ENCODE data around the gene PNKD.

Gene PNKD

GRCh38 chr2:218375212-218375611 is 104.9 kb downstream of the PNKD start:
- DNase-seq (ENCODE audit: low read depth): no peak

- no peak for DNase-seq (ENCODE audit: low read depth)
Observed at GRCh38 chr2:218378053-218378452, 107.7 kb downstream of the PNKD start.

- no peak for DNase-seq (ENCODE audit: low read depth)
Observed at GRCh38 chr2:218381916-218382366, 111.6 kb downstream of the PNKD start, which contains the start of gene SLC11A1. Gene SLC11A1 (plus strand): TSS chr2:218382273. CDS start chr2:218382369, 96 bp downstream.

- DNase-seq (ENCODE audit: low read depth): no peak
Observed at GRCh38 chr2:218382785-218383184, 112.5 kb downstream of the PNKD start.

- no peak for DNase-seq (ENCODE audit: low read depth)
Observed at GRCh38 chr2:218383892-218384519, 113.7 kb downstream of the PNKD start.

GRCh38 chr2:218384975-218385374 is 114.7 kb downstream of the PNKD start:
- no peak for DNase-seq (ENCODE audit: low read depth)

- DNase-seq (ENCODE audit: low read depth): no peak
Observed at GRCh38 chr2:218386505-218387368, 116.4 kb downstream of the PNKD start.

- no peak for DNase-seq (ENCODE audit: low read depth)
Observed at GRCh38 chr2:218387369-218388194, 117.3 kb downstream of the PNKD start.

- DNase-seq (ENCODE audit: low read depth): no peak
Observed at GRCh38 chr2:218389333-218390150, 119.2 kb downstream of the PNKD start.

- DNase-seq (ENCODE audit: low read depth): no peak
Observed at GRCh38 chr2:218391202-218391601, 120.9 kb downstream of the PNKD start.

GRCh38 chr2:218392459-218392858 is 122.1 kb downstream of the PNKD start:
- DNase-seq (ENCODE audit: low read depth): no peak

GRCh38 chr2:218392891-218393462 is 122.7 kb downstream of the PNKD start:
- DNase-seq (ENCODE audit: low read depth): no peak

GRCh38 chr2:218393750-218394290 is 123.5 kb downstream of the PNKD start:
- DNase-seq (ENCODE audit: low read depth): no peak

GRCh38 chr2:218394298-218395089 is 124.2 kb downstream of the PNKD start:
- DNase-seq (ENCODE audit: low read depth): no peak

GRCh38 chr2:218395090-218395444 is 124.7 kb downstream of the PNKD start:
- DNase-seq (ENCODE audit: low read depth): no peak

- DNase-seq (ENCODE audit: low read depth): no peak
Observed at GRCh38 chr2:218395456-218395825, 125.1 kb downstream of the PNKD start.

GRCh38 chr2:218395826-218396687 is 125.7 kb downstream of the PNKD start:
- no peak for DNase-seq (ENCODE audit: low read depth)

All from non-pigmented ciliary epithelial cell (primary cell).